ENCODE results near the gene LZIC. TPM values are rescaled to one million over a fixed set of nuclear protein-coding genes. Genes with fewer than 3 reads are reported as not detected.
A peak's percentile ranks its signal among the peaks of the same experiment; 100 is the strongest.

The LZIC gene
- total RNA-seq, 1 donor from 2014 or later, result 23.3 TPM

- Histone ChIP-seq H3K4me1 (peaks cover 22% of the 10 kb centered on the region), H3K36me3 (peaks cover 13% of the 10 kb centered on the region), H3K27ac (peak overlapping the region; percentile 93), H3K4me3 (peak overlapping the region; percentile 94), H3K9me3 (no peaks in the 10 kb centered on the region), H3K27me3 (ENCODE audit: low read depth) (no peaks in the 10 kb centered on the region)
- no peak for DNase-seq
- peak; percentile 65 to 67 for ATAC-seq
- intact Hi-C loops (cut with DNase I), result no loop called here
- TF ChIP-seq CTCF (IDR thresholded peaks at IDR 0.05), result peak; percentile 34
Measured at GRCh38 chr1:9942399-9942938, 722 bp downstream of the LZIC start.

GRCh38 chr1:9929431-9930385, 13.5 kb downstream of the LZIC start:
- H3K4me1 ChIP-seq, result no peaks in the 10 kb centered on the region
- peaks cover 62% of the 10 kb centered on the region for H3K36me3 ChIP-seq
- no peak for DNase-seq
- H3K27me3 ChIP-seq (ENCODE audit: low read depth), result no peaks in the 10 kb centered on the region
- ATAC-seq, result no peak
- H3K27ac ChIP-seq, result no peak overlapping the region
- no peaks in the 10 kb centered on the region for H3K9me3 ChIP-seq
- intact Hi-C loops (cut with DNase I), result no loop called here
- TF ChIP-seq CTCF (IDR thresholded peaks at IDR 0.05), result no peak
- no peak overlapping the region for H3K4me3 ChIP-seq

GRCh38 chr1:9927259-9927658, 15.9 kb downstream of the LZIC start:
- intact Hi-C loops (cut with DNase I), result no loop called here
- Histone ChIP-seq H3K27ac (no peak overlapping the region), H3K9me3 (no peaks in the 10 kb centered on the region), H3K4me1 (no peaks in the 10 kb centered on the region), H3K4me3 (no peak overlapping the region), H3K36me3 (peaks cover 39% of the 10 kb centered on the region), H3K27me3 (ENCODE audit: low read depth) (no peaks in the 10 kb centered on the region)
- TF ChIP-seq CTCF (IDR thresholded peaks at IDR 0.05), result no peak
- DNase-seq, result no peak
- no peak for ATAC-seq

GRCh38 chr1:9922342-9922741, 20.8 kb downstream of the LZIC start:
- ATAC-seq (peak; percentile 37 to 56), DNase-seq (no peak)

GRCh38 chr1:9920606-9921005, 22.6 kb downstream of the LZIC start:
- TF ChIP-seq CTCF (IDR thresholded peaks at IDR 0.05), result no peak
- ATAC-seq (no peak), DNase-seq (no peak)
- Histone ChIP-seq H3K27me3 (ENCODE audit: low read depth) (no peaks in the 10 kb centered on the region), H3K36me3 (no peaks in the 10 kb centered on the region), H3K4me1 (no peaks in the 10 kb centered on the region), H3K4me3 (no peak overlapping the region), H3K27ac (no peak overlapping the region), H3K9me3 (no peaks in the 10 kb centered on the region)
- intact Hi-C loops (cut with DNase I), result no loop called here

More at GRCh38 chr1:9922342-9922741, 20.8 kb downstream of the LZIC start:
- H3K27me3 ChIP-seq (ENCODE audit: low read depth), result no peaks in the 10 kb centered on the region
- intact Hi-C loops (cut with DNase I), result no loop called here
- H3K36me3 ChIP-seq, result no peaks in the 10 kb centered on the region
- H3K4me1 ChIP-seq, result no peaks in the 10 kb centered on the region
- no peak overlapping the region for H3K27ac ChIP-seq
- H3K9me3 ChIP-seq, result no peaks in the 10 kb centered on the region
- no peak overlapping the region for H3K4me3 ChIP-seq
- no peak for TF ChIP-seq CTCF (IDR thresholded peaks at IDR 0.05)

All from lower lobe of right lung (tissue), 2 donors.